Measurements from ENCODE around the gene OR4F16. TPM values are rescaled to one million over a fixed set of nuclear protein-coding genes. Genes with fewer than 3 reads are reported as not detected.

Gene OR4F16
- total RNA-seq, result not detected in 2 replicates

GRCh38 chr1:686554-686953 lies at the start of gene OR4F16:
Gene OR4F16, minus strand, starts transcription at chr1:686654. Its CDS starts 0 bp downstream, at chr1:686654.

Other genes with a start within 250 kb of the OR4F16 start
- gene OR4F29, start 235.0 kb downstream of the OR4F16 start, total RNA-seq, result not detected in 2 replicates
- 11.4 and 12.5 TPM in 2 replicates for gene SAMD11, start 237.3 kb upstream of the OR4F16 start, total RNA-seq

Data from cardiac ventricle fibroblast (primary cell).